Type B pancreatic cell (in vitro differentiated cells): ENCODE data around the gene KCNC3. TPM values are rescaled to one million over a fixed set of nuclear protein-coding genes. Genes with fewer than 3 reads are reported as not detected.

Source experiments
- DNase-seq: peaks from one replicate; pipeline ENCODE4 v3.0.0; 2021; ENCODE audit warnings: mixed read lengths; ENCODE audit not compliant: unreplicated experiment; ENCODE audit errors: extremely low spot score
- H3K27ac Mint-ChIP-seq: 2 replicates; pipeline ENCODE4 v1.8.0; 2021; ENCODE audit warnings: mild to moderate bottlenecking, mixed read lengths
- H3K27me3 Mint-ChIP-seq: 2 replicates; pipeline ENCODE4 v1.8.0; 2021; ENCODE audit warnings: mixed read lengths
- H3K36me3 Mint-ChIP-seq: 2 replicates; pipeline ENCODE4 v1.8.0; 2021; ENCODE audit warnings: mixed read lengths
- H3K4me1 Mint-ChIP-seq: one replicate; pipeline ENCODE4 v1.8.0; 2021; ENCODE audit warnings: mixed read lengths; ENCODE audit not compliant: unreplicated experiment
- H3K4me3 Mint-ChIP-seq: 2 replicates; pipeline ENCODE4 v1.8.0; 2021; ENCODE audit warnings: mild to moderate bottlenecking, mixed read lengths
- H3K9me3 Mint-ChIP-seq: 2 replicates; pipeline ENCODE4 v1.8.0; 2021; ENCODE audit warnings: mixed read lengths
- total RNA-seq: library from RNA; stranded (reverse); gene quantifications from 2 replicates; pipeline ENCODE4 v1.2.1, GENCODE V29; 2021; ENCODE audit warnings: low replicate concordance
- TF ChIP-seq, protein P1 (sequence below): fragments of 200-600 bp; sonication (generic); conservative IDR thresholded peaks from 2 replicates; pipeline ENCODE4 v1.5.0; 2021; ENCODE audit warnings: antibody characterized with exemption, mild to moderate bottlenecking

KCNC3 gene
- total RNA-seq, 1 donor from 2014 or later, result 9.5 TPM

DNA sequence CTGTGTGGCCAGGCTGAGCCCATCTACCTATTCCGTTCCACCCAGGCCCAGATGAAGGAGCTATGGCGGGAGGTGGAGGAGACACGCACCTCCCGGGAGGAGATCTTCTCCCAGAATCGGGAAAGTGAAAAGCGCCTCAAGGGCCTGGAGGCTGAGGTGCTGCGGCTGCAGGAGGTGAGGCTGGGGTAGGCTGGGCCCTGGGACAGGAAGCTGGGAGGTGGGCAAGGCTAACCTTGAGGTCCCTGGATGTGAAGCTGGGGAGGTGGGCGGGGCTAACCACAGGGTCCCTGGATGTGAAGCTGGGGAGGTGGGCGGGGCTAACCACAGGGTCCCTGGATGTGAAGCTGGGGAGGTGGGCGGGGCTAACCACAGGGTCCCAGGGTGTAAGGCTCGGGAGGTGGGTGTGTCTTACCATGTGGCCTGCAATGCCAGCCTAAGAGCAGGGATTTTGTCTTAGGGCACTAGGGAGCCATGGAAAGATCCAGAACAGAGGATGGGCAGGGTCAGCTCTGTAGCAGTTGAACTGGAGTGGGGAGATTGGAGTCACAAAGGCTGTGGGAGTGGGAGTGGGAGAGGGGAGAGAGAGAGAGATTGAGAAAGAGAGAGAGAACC lies 36.9 kb downstream of the KCNC3 start:
- Mint-ChIP-seq H3K4me1 (no peaks in the 10 kb centered on the region), H3K27ac (no peak overlapping the region), H3K27me3 (no peaks in the 10 kb centered on the region), H3K36me3 (peaks cover 12% of the 10 kb centered on the region), H3K4me3 (no peak overlapping the region), H3K9me3 (no peaks in the 10 kb centered on the region)
- TF ChIP-seq, protein P1, sequence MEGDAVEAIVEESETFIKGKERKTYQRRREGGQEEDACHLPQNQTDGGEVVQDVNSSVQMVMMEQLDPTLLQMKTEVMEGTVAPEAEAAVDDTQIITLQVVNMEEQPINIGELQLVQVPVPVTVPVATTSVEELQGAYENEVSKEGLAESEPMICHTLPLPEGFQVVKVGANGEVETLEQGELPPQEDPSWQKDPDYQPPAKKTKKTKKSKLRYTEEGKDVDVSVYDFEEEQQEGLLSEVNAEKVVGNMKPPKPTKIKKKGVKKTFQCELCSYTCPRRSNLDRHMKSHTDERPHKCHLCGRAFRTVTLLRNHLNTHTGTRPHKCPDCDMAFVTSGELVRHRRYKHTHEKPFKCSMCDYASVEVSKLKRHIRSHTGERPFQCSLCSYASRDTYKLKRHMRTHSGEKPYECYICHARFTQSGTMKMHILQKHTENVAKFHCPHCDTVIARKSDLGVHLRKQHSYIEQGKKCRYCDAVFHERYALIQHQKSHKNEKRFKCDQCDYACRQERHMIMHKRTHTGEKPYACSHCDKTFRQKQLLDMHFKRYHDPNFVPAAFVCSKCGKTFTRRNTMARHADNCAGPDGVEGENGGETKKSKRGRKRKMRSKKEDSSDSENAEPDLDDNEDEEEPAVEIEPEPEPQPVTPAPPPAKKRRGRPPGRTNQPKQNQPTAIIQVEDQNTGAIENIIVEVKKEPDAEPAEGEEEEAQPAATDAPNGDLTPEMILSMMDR, result no peak
- no peak for DNase-seq

DNA sequence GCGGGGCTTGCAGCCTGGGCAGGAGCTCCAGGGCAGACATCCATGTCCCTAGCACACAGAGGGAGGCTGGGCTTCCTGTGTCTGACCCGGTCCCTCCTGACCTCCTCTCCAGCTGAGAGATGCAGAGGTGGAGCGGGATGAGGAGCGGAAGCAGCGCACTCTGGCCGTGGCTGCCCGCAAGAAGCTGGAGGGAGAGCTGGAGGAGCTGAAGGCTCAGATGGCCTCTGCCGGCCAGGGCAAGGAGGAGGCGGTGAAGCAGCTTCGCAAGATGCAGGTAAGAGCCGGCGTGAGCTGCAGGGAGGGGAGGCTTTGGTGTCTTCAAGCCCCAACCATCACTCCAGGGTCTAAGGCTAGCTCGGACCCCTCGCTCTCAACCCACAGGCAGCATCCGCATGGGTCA lies 38.4 kb downstream of the KCNC3 start:
- Mint-ChIP-seq H3K27me3 (no peaks in the 10 kb centered on the region), H3K27ac (no peak overlapping the region), H3K4me1 (no peaks in the 10 kb centered on the region), H3K36me3 (peaks cover 19% of the 10 kb centered on the region), H3K9me3 (peaks cover 3% of the 10 kb centered on the region), H3K4me3 (no peak overlapping the region)
- TF ChIP-seq, protein P1, result no peak
- no peak for DNase-seq

DNA sequence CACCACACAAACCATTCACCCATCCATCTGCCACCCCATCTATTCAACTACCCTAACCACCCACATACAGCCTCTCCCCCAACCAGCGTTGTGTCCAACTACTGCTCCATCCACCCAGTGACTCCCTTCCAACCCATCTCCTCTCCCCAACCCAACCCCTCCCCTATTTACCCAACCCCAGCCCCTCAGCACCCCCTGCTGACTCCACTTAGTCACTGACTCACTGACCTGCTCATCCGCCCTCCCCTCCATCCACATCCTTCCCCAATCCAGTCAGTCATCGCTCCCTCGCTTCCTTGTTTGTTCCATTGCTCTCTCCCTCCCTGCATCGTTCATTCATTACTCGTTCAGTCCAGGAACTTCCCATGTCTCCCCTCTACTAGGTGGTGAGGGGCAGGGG lies 39.2 kb downstream of the KCNC3 start:
- TF ChIP-seq, protein P1, result no peak
- Mint-ChIP-seq H3K4me1 (no peaks in the 10 kb centered on the region), H3K9me3 (peaks cover 5% of the 10 kb centered on the region), H3K27ac (no peak overlapping the region), H3K4me3 (no peak overlapping the region), H3K36me3 (peaks cover 25% of the 10 kb centered on the region), H3K27me3 (no peaks in the 10 kb centered on the region)
- no peak for DNase-seq

DNA sequence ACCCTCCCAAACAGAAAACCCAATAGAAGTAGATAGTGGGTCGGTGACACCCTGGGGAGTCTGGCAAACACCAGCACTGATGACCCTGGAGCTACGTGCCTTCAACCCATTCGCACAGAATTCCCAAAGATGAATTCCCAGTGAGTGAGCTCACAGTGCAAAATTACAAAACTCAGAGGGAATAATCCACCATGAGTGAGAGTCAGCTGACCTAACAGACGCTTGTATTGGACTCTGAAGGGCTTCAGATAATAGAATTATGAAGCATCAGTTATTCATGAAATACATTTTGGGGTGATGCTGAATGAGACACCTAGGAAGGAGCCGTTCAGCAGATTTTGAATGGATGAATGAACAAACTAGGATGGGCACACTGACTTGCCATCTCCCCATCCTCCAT lies 40.2 kb downstream of the KCNC3 start:
- Mint-ChIP-seq H3K9me3 (peaks cover 5% of the 10 kb centered on the region), H3K27me3 (no peaks in the 10 kb centered on the region), H3K4me1 (no peaks in the 10 kb centered on the region), H3K27ac (no peak overlapping the region), H3K4me3 (no peak overlapping the region), H3K36me3 (peaks cover 24% of the 10 kb centered on the region)
- DNase-seq, result no peak
- TF ChIP-seq, protein P1, result no peak

DNA sequence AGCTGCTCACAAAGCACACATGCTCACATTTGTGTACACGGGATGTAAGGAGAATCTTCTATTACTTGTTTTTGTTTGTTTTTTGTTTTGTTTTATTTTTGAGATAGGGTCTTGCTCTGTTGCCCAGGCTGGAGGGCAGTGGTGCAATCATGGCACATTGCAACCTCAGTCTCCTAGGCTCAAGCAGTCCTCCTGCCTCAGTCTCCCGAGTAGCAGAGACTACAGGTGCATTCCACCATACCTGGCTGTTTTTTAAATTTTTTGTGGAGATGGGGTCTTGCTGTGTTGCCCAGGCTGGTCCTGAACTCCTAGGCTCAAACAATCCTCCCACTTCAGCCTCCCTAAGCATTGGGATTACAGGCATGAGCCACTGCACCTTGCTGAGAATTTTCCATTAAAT lies 41.8 kb downstream of the KCNC3 start:
- Mint-ChIP-seq H3K36me3 (peaks cover 27% of the 10 kb centered on the region), H3K27ac (no peak overlapping the region), H3K27me3 (no peaks in the 10 kb centered on the region), H3K4me1 (no peaks in the 10 kb centered on the region), H3K9me3 (peaks cover 5% of the 10 kb centered on the region), H3K4me3 (no peak overlapping the region)
- TF ChIP-seq, protein P1, result no peak
- no peak for DNase-seq

DNA sequence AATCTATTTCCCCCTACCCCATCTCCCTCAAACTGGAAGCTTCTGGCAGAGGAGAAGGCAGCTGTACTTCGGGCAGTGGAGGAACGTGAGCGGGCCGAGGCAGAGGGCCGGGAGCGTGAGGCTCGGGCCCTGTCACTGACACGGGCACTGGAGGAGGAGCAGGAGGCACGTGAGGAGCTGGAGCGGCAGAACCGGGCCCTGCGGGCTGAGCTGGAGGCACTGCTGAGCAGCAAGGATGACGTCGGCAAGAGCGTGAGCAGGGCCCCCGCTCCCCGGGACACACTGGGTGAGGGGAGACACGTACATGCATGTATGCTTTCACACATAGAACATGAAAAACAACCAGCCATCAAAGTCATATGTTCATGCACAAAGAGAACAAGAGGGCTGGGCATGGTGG lies 42.7 kb downstream of the KCNC3 start:
- Mint-ChIP-seq H3K36me3 (peaks cover 27% of the 10 kb centered on the region), H3K9me3 (peaks cover 5% of the 10 kb centered on the region), H3K4me1 (no peaks in the 10 kb centered on the region), H3K4me3 (no peak overlapping the region), H3K27ac (no peak overlapping the region), H3K27me3 (no peaks in the 10 kb centered on the region)
- no peak for DNase-seq
- TF ChIP-seq, protein P1, result no peak
